Mesenchymal stem cell (in vitro differentiated cells and primary cell): ENCODE measurements around the gene ZNF496.

Source experiments
- DNase-seq: peaks from one replicate; pipeline ENCODE4 v3.0.0-alpha.2; 2013
- H2AFZ ChIP-seq: one replicate; pipeline ENCODE4 v1.6.1; 2013; ENCODE audit warnings: low read depth, mild to moderate bottlenecking, control low read depth, inconsistent platforms, low read length, moderate library complexity
- H2AK5ac ChIP-seq: 2 replicates; pipeline ENCODE4 v1.6.1; 2013; ENCODE audit warnings: low read length, moderate library complexity, mild to moderate bottlenecking, inconsistent platforms; ENCODE audit not compliant: severe bottlenecking
- H2BK120ac ChIP-seq: one replicate; pipeline ENCODE4 v1.6.1; 2013; ENCODE audit warnings: low read depth, mild to moderate bottlenecking, inconsistent platforms, low read length, moderate library complexity
- H2BK12ac ChIP-seq, 2 experiments: one replicate each; pipeline ENCODE4 v1.6.1; 2013; ENCODE audit warnings: inconsistent platforms in 2 of 2, low read length in 2 of 2, mild to moderate bottlenecking in 2 of 2, moderate library complexity in 2 of 2, control low read depth in 1 of 2
- H2BK15ac ChIP-seq: one replicate; pipeline ENCODE4 v1.6.1; 2013; ENCODE audit warnings: mild to moderate bottlenecking, low read depth, inconsistent platforms; ENCODE audit not compliant: poor library complexity, severe bottlenecking
- H2BK5ac ChIP-seq: 2 replicates; pipeline ENCODE4 v1.6.1; 2013; ENCODE audit warnings: low read depth, mild to moderate bottlenecking, low read length, control low read depth, inconsistent platforms; ENCODE audit not compliant: poor library complexity, severe bottlenecking
- H3K14ac ChIP-seq, 2 experiments: one replicate each; pipeline ENCODE4 v1.6.1; 2013; ENCODE audit warnings: inconsistent platforms in 2 of 2, low read length in 2 of 2, control low read depth in 1 of 2, mild to moderate bottlenecking in 1 of 2, moderate library complexity in 1 of 2
- H3K18ac ChIP-seq, 2 experiments: one replicate each; pipeline ENCODE4 v1.6.1; 2013; ENCODE audit warnings: inconsistent platforms in 2 of 2, low read length in 2 of 2, control low read depth in 1 of 2, low read depth in 1 of 2, mild to moderate bottlenecking in 1 of 2
- H3K23ac ChIP-seq, 2 experiments: one replicate each; pipeline ENCODE4 v1.6.1; 2013; ENCODE audit warnings: inconsistent platforms in 2 of 2, low read length in 2 of 2, mild to moderate bottlenecking in 2 of 2, moderate library complexity in 2 of 2, control low read depth in 1 of 2
- H3K27ac ChIP-seq: 2 replicates; pipeline ENCODE4 v1.5.1; 2013; ENCODE audit warnings: mild to moderate bottlenecking, moderate library complexity, low read length, control low read depth, inconsistent platforms; ENCODE audit not compliant: poor library complexity, severe bottlenecking
- H3K27me3 ChIP-seq, 2 experiments: 2 replicates each; pipeline versions ENCODE4 v1.6.1 to v1.7.0; 2013; ENCODE audit warnings: low read length in 2 of 2, mild to moderate bottlenecking in 2 of 2, moderate library complexity in 2 of 2, control low read depth in 1 of 2, inconsistent platforms in 1 of 2; ENCODE audit not compliant: control insufficient read depth in 1 of 2, insufficient read depth in 1 of 2
- H3K36me3 ChIP-seq, 2 experiments: 2 replicates each; pipeline versions ENCODE4 v1.6.1 to v1.7.0; 2013; ENCODE audit warnings: low read length in 2 of 2, control low read depth in 1 of 2, inconsistent platforms in 1 of 2, low read depth in 1 of 2, mild to moderate bottlenecking in 1 of 2; ENCODE audit not compliant: insufficient read depth in 2 of 2, control insufficient read depth in 1 of 2
- H3K4ac ChIP-seq, 2 experiments: one replicate each; pipeline ENCODE4 v1.6.1; 2013; ENCODE audit warnings: inconsistent platforms in 2 of 2, low read length in 2 of 2, mild to moderate bottlenecking in 2 of 2, moderate library complexity in 2 of 2, control low read depth in 1 of 2, low read depth in 1 of 2
- H3K4me1 ChIP-seq: 2 replicates; pipeline ENCODE4 v1.6.1; 2013; ENCODE audit warnings: low read depth, low read length, control low read depth; ENCODE audit not compliant: control insufficient read depth, insufficient read depth
- H3K4me2 ChIP-seq: 2 replicates; pipeline ENCODE4 v1.6.1; 2013; ENCODE audit warnings: low read length, mild to moderate bottlenecking, inconsistent platforms; ENCODE audit not compliant: poor library complexity, severe bottlenecking
- H3K4me3 ChIP-seq, 2 experiments: 2 replicates each; pipeline versions ENCODE4 v1.5.1 to v1.7.0; 2013; ENCODE audit warnings: low read length in 2 of 2, mild to moderate bottlenecking in 2 of 2, control low read depth in 1 of 2, low read depth in 1 of 2; ENCODE audit not compliant: insufficient read depth in 1 of 2
- H3K79me1 ChIP-seq: replicated peaks from 2 replicates; pipeline ENCODE4 v1.6.1; 2013; ENCODE audit warnings: mild to moderate bottlenecking, control low read depth, low read length, inconsistent platforms; ENCODE audit not compliant: poor library complexity, severe bottlenecking
- H3K9ac ChIP-seq: 2 replicates; pipeline ENCODE4 v1.7.0; 2013; ENCODE audit warnings: mild to moderate bottlenecking, low read length, moderate library complexity
- H3K9me3 ChIP-seq: 2 replicates; pipeline ENCODE4 v1.7.0; 2013; ENCODE audit warnings: mild to moderate bottlenecking, low read length; ENCODE audit not compliant: control insufficient read depth
- H4K8ac ChIP-seq: one replicate; pipeline ENCODE4 v1.6.1; 2013; ENCODE audit warnings: inconsistent platforms, mild to moderate bottlenecking, low read length, moderate library complexity
- H4K91ac ChIP-seq: one replicate; pipeline ENCODE4 v1.6.1; 2013; ENCODE audit warnings: mild to moderate bottlenecking, low read length, inconsistent platforms
- WGBS: methylation state at CpG from one replicate; pipeline ENCODE4 v1.1.7; 2013; ENCODE audit warnings: mixed read lengths; 5-methylcytosine and 5-hydroxymethylcytosine counted together

The ZNF496 gene

GRCh38 chr1:247304031-247304430 is 27.6 kb downstream of the ZNF496 start:
- Histone ChIP-seq H3K23ac (no peak overlapping the region), H3K9ac (no peak overlapping the region), H2AFZ (no peak overlapping the region), H3K9me3 (no peaks in the 10 kb centered on the region), H3K27me3 (no peaks in the 10 kb centered on the region), H2AK5ac (no peak overlapping the region), H3K14ac (no peak overlapping the region), H2BK12ac (no peak overlapping the region), H2BK15ac (no peak overlapping the region), H3K36me3 (peaks cover 70 to 81% of the 10 kb centered on the region in 2 experiments), H3K4me1 (no peaks in the 10 kb centered on the region), H2BK120ac (no peak overlapping the region), H3K4ac (no peak overlapping the region), H3K4me3 (no peak overlapping the region), H2BK5ac (no peak overlapping the region), H3K4me2 (no peak overlapping the region), H4K8ac (no peak overlapping the region), H3K79me1 (peaks cover 14% of the 10 kb centered on the region), H3K27ac (no peak overlapping the region), H4K91ac (no peak overlapping the region), H3K18ac (no peak overlapping the region)
- DNase-seq: no peak
- 98% methylated on average over 1 of the region's 2 CpGs for WGBS

GRCh38 chr1:247303216-247303615 is 28.5 kb downstream of the ZNF496 start:
- no peak overlapping the region for H3K23ac ChIP-seq
- H2BK5ac ChIP-seq: no peak overlapping the region
- H3K4me2 ChIP-seq: no peak overlapping the region
- H3K4me1 ChIP-seq: peaks cover 5% of the 10 kb centered on the region
- no peak overlapping the region for H2BK15ac ChIP-seq
- H3K4me3 ChIP-seq: no peak overlapping the region
- H3K14ac ChIP-seq: no peak overlapping the region
- H3K9me3 ChIP-seq: no peaks in the 10 kb centered on the region
- no peak overlapping the region for H2BK12ac ChIP-seq
- no peak overlapping the region for H2BK120ac ChIP-seq
- no peak for DNase-seq
- peaks cover 10% of the 10 kb centered on the region for H3K79me1 ChIP-seq
- H2AK5ac ChIP-seq: no peak overlapping the region
- no peaks in the 10 kb centered on the region for H3K27me3 ChIP-seq
- 56% methylated on average over 5 of the region's 5 CpGs for WGBS
- no peak overlapping the region for H3K9ac ChIP-seq
- no peak overlapping the region for H4K91ac ChIP-seq
- no peak overlapping the region for H4K8ac ChIP-seq
- no peak overlapping the region for H3K4ac ChIP-seq
- peaks cover 63 to 75% of the 10 kb centered on the region in 2 experiments for H3K36me3 ChIP-seq
- no peak overlapping the region for H2AFZ ChIP-seq
- no peak overlapping the region for H3K18ac ChIP-seq
- H3K27ac ChIP-seq: no peak overlapping the region

- Histone ChIP-seq H2BK12ac (no peak overlapping the region), H4K8ac (no peak overlapping the region), H3K4me1 (peaks cover 13% of the 10 kb centered on the region), H3K36me3 (peaks cover 46 to 58% of the 10 kb centered on the region in 2 experiments), H3K18ac (no peak overlapping the region), H3K4me2 (no peak overlapping the region), H2BK120ac (no peak overlapping the region), H3K27ac (no peak overlapping the region), H3K4ac (no peak overlapping the region), H3K9me3 (no peaks in the 10 kb centered on the region), H2AK5ac (no peak overlapping the region), H3K27me3 (no peaks in the 10 kb centered on the region), H3K23ac (no peak overlapping the region), H2AFZ (no peak overlapping the region), H2BK15ac (no peak overlapping the region), H4K91ac (no peak overlapping the region), H3K4me3 (no peak overlapping the region), H3K9ac (no peak overlapping the region), H2BK5ac (no peak overlapping the region), H3K14ac (no peak overlapping the region), H3K79me1 (peaks cover 6% of the 10 kb centered on the region)
- no peak for DNase-seq
- 98% methylated on average over 17 of the region's 17 CpGs for WGBS
Observed at GRCh38 chr1:247301176-247301540, 30.5 kb downstream of the ZNF496 start.

- H3K4me1 ChIP-seq: peaks cover 17% of the 10 kb centered on the region
Observed at GRCh38 chr1:247300491-247301175, 31.0 kb downstream of the ZNF496 start.

More at GRCh38 chr1:247300491-247301175, 31.0 kb downstream of the ZNF496 start:
- Histone ChIP-seq H2BK15ac (no peak overlapping the region), H2AFZ (no peak overlapping the region), H2BK12ac (no peak overlapping the region), H3K9ac (no peak overlapping the region), H3K4me2 (no peak overlapping the region), H3K4ac (no peak overlapping the region), H2BK5ac (no peak overlapping the region), H3K36me3 (peaks cover 46 to 58% of the 10 kb centered on the region in 2 experiments), H2BK120ac (no peak overlapping the region), H2AK5ac (no peak overlapping the region), H4K8ac (no peak overlapping the region), H3K18ac (no peak overlapping the region), H3K4me3 (peak overlapping the region in 1 of 2 experiments; percentile 15), H3K23ac (no peak overlapping the region), H3K27me3 (no peaks in the 10 kb centered on the region), H3K14ac (no peak overlapping the region), H4K91ac (no peak overlapping the region), H3K79me1 (peaks cover 8% of the 10 kb centered on the region), H3K27ac (no peak overlapping the region), H3K9me3 (no peaks in the 10 kb centered on the region)
- 98% methylated on average over 47 of the region's 47 CpGs for WGBS
- no peak for DNase-seq
